Measurements from ENCODE around the gene GON7. TPM values are rescaled to one million over a fixed set of nuclear protein-coding genes. Genes with fewer than 3 reads are reported as not detected.
"Not testable (repeated sequence)": the region's sequence is repeated elsewhere in the genome, so short reads cannot be mapped to it uniquely, and the experiment has no call there.

GON7 gene, protein sequence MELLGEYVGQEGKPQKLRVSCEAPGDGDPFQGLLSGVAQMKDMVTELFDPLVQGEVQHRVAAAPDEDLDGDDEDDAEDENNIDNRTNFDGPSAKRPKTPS
- 6.2 TPM for total RNA-seq

GRCh38 chr14:93206793-93207467 is at the start of gene GON7, which contains the start of gene UBR7:
GON7 (minus strand) TSS chr14:93207065; CDS start chr14:93207037, 28 bp downstream.
UBR7 (plus strand) TSS chr14:93207256; CDS start chr14:93207292, 36 bp downstream.
- peak; percentile 74 to 92 (median 89) for DNase-seq (ENCODE audit: low read depth in 2 of 3, low spot score in 2 of 3)

GRCh38 chr14:93249128-93249831 is 42.4 kb upstream of the GON7 start:
- DNase-seq (ENCODE audit: low read depth in 2 of 3, low spot score in 2 of 3) = no peak

DNA sequence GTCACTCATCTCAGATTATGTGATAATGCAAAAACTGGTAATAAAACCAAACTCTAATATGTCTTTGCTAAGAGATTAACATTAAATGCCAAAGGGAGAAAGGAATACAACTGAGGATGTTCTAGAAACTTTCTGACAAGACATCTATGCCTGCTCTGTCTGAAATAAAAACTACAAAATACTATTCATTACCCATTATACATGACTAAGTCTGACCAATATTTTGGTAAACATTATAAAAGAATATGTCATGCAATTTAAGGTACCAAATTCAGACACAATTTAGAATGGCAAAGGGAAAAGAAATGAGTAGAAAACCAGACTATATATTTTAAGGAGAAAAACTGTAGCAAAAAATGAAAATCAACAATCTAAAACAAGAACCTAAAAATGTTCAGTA is 39.7 kb upstream of the GON7 start:
- no peak for DNase-seq (ENCODE audit: low read depth in 2 of 3, low spot score in 2 of 3)

DNA sequence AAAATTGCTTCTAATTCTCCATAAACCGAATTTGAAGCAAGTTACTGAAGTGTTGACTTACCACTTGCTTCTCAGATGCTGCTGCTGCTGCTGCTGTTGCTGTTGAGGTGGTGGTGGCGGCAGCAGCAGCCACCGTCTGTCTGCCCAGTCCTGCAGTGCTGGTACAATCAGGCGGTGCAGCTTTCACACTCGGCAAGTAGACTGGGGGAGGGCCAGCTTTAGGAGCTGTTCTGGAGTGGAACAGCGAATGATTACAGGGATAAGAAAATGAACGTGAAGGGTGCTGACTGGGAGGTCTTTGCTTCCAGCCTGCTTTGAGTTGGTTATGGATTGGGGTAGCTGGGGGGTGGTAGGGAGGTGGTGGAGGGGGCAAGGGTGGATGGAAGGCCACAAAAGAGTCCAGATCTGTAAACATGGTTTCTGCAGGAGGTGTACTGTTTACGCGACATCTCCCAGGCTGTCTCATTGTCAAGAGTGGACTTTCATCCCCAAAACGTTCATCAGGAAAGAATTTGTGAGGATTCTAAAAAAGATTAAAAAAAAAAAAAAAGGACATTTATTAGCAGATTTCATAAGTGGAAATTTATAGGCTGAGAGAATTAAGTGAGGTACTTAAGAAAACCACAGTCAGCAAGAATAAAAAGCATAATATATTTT is 39.0 kb upstream of the GON7 start:
- no peak for DNase-seq (ENCODE audit: low read depth in 2 of 3, low spot score in 2 of 3)

DNA sequence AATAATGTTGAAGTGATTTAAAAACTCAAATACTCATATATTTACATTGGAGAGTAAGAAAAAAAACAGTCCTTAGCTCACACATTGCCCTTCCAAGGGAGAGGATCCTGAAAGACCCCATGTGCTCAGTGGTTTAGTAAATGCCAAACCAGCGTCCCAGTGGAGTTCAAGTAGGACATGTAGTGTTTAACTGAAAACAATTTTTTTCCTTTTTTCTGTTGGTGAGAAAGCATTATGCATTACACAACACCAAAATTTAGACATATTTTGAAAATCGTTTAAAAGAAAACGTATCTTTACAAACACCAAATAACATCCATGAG is 33.8 kb upstream of the GON7 start:
- DNase-seq (ENCODE audit: low read depth in 2 of 3, low spot score in 2 of 3) = no peak

DNA sequence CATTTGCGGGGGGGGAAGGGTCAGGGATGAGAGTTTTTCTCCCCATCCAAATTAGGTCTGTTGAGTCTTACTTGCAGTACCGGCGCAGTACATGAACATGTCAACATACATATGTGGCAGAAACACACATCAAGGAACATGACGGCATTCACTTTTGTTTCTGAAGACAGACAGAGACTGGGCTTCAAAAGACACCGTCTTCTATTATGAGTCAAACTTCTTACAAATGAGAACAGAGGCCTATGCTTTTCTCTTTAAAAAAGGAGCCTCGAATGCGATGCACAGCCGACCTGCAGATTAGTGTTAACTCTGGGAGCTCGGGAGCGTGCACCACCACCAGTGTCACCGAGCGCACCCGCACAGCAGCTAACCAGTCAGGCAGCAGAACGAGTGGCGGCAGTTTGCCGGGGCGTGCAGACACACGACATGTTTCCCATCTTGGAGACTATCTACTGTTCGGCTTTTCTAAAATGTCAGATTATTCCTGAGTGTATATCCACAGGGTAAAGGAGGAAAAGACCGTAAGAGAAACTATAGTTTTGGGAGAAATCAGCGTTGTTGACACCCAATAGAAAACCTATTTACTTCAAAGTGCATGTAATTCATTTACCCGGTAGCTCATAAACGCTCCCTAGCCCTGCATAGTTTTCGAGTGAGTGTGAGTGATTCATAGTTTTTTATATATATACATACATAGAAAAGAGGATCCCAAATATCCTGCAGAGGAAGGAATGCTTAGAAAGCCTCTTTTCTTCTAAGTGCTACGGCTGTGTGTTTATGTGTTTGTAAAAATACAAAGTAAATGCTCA is 33.2 kb upstream of the GON7 start:
- DNase-seq (ENCODE audit: low read depth in 2 of 3, low spot score in 2 of 3) = no peak

GRCh38 chr14:93234798-93235197 is 27.9 kb upstream of the GON7 start:
- DNase-seq (ENCODE audit: low read depth in 2 of 3, low spot score in 2 of 3) = no peak

DNA sequence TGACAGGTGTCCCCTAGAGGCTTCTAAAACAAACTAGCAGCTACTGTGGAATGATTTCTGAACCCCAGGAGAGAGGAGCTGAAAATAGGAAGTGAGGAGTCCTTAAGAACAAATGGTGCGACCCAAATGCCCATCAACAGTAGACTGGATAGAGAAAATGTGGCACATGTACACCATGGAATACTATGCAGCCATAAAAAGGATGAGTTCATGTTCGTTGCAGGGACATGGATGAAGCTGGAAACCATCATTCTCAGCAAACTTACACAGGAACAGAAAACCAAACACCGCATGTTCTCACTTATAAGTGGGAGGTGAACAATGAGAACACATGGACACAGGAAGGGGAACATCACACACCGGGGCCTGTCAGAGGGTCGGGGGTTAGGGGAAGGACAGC is 26.2 kb upstream of the GON7 start:
- DNase-seq (ENCODE audit: low read depth in 2 of 3, low spot score in 2 of 3) = not testable (repeated sequence)

- DNase-seq (ENCODE audit: low read depth in 2 of 3, low spot score in 2 of 3) = no peak
These were observed 25.3 kb upstream of the GON7 start for GRCh38 chr14:93232159-93232558.

- DNase-seq (ENCODE audit: low read depth in 2 of 3, low spot score in 2 of 3) = peak in 1 of 3 donors; percentile 13
These were observed 24.5 kb upstream of the GON7 start for GRCh38 chr14:93231129-93231979.

GRCh38 chr14:93230539-93230938 is 23.7 kb upstream of the GON7 start:
- no peak for DNase-seq (ENCODE audit: low read depth in 2 of 3, low spot score in 2 of 3)

- no peak for DNase-seq (ENCODE audit: low read depth in 2 of 3, low spot score in 2 of 3)
These were observed 21.7 kb upstream of the GON7 start for GRCh38 chr14:93228550-93228949.

- DNase-seq (ENCODE audit: low read depth in 2 of 3, low spot score in 2 of 3) = no peak
These were observed 16.7 kb upstream of the GON7 start for GRCh38 chr14:93223565-93223964.

DNA sequence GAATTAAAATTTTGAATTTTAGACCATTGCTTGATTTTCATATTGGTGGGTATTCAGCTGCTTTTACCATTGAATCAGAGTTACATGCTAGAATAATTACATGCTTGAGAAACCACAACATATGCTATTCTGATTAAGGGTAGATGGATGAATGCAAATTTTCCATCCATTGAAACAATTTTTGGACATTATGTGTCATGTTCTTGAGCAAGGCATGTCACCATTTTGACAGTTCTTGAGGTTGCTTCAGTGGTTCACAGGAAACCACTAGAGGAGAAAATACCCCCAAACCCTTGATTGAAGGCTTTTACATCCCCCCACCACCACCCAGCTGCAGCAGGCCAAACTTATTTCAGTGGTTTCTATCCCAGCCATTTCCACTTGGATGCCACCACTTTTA is 13.6 kb upstream of the GON7 start:
- no peak for DNase-seq (ENCODE audit: low read depth in 2 of 3, low spot score in 2 of 3)

DNA sequence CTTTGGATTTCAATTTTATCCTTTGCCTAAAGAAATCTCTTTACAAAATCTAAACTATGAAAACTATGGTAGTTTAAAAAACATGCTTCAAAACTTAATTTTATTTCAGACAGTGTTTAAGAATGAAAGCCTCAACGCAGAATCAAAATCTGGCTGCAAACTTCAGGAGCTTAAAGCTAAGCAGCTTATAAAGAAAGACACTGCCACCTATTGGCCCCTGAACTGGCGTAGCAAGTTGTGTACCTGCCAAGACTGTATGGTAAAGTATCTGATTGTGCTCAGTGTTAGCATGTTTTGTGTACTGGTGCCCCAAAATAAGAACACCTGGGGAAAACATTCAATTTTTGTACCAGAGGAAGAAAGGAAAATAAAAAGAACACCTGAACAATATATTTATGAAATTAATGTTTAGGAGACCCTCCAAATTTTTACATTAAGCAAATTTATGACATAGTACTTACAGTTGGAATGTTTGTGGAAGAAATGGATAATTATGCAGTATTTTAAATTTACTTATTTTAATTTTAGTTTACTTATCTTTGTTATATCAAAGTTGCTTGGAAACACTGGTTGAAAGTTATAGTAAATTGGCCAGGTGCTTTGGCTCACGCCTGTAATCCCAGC is 12.3 kb upstream of the GON7 start:
- DNase-seq (ENCODE audit: low read depth in 2 of 3, low spot score in 2 of 3) = peak in 2 of 3 donors; percentile 62 to 80

DNA sequence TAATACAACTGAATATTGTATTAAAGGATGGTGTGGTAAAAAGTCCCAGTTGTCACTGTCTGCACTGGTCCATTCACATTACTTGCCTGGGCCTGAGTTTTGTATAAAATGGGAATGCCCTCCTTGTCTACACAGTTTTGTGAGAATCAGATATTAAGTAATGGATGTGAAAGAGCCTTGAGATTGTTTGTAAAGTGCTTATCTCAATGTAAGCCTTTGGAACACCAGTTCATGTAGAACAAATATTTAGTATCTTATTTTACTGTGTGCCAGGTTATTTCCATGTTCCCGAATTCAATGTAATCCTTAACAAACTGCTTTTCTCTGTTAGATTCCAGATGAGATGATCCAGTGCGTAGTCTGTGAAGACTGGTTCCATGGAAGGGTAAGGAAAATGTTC is 7.7 kb upstream of the GON7 start:
- no peak for DNase-seq (ENCODE audit: low read depth in 2 of 3, low spot score in 2 of 3)

GRCh38 chr14:93212432-93212831 is 5.6 kb upstream of the GON7 start:
- DNase-seq (ENCODE audit: low read depth in 2 of 3, low spot score in 2 of 3) = no peak

- DNase-seq (ENCODE audit: low read depth in 2 of 3, low spot score in 2 of 3) = peak in 2 of 3 donors; percentile 50 to 68
These were observed 823 bp upstream of the GON7 start for GRCh38 chr14:93207468-93208308.

Data from hematopoietic multipotent progenitor cell (in vitro differentiated cells).